OCI-M1 (cell line): ENCODE measurements around the gene ARMC9.

Experiments used
- DNase-seq: peaks from one replicate; lab custom pipeline; 2025; lab: John Stamatoyannopoulos, UW

The ARMC9 gene

DNA sequence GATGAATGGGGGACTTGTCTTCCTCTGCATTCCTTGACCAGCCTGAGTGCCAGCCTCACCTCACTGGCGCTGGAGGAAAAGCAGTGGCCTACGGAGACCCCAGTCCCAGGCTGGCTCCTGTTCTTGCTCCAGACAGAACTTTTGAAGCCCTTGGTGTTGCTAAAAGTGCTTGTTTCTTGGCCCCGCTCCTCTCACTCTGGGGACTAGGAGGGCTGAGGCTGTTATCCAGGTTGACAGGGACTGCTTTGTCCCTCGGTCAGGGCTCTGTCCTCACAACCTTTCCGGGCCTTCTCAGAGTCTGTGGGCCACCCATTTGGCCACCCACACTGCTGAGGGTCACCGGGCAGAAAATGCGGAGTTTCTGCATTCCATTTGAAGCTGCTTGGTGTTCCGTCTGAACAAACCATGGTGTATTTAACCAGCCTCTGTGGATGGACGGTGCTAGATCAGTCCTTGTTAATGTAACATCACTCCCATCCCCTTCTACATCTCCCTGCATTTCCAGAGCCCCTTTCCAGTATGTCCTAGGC is 222.7 kb downstream of the ARMC9 start:
- DNase-seq: no peak

- DNase-seq: no peak
Observed at GRCh38 chr2:231422056-231422455, 223.6 kb downstream of the ARMC9 start.

- no peak for DNase-seq
Observed at GRCh38 chr2:231423176-231423575, 224.7 kb downstream of the ARMC9 start.
